Brain microvascular endothelial cell (primary cell): Measurements from ENCODE around the gene TMPRSS9.
A peak's percentile ranks its signal among the peaks of the same experiment; 100 is the strongest.
"Not testable (repeated sequence)": the region's sequence is repeated elsewhere in the genome, so short reads cannot be mapped to it uniquely, and the experiment has no call there.

Experiments used
- DNase-seq: peaks from one replicate; pipeline ENCODE4 v3.0.0-alpha.2; 2020
- H3K27ac ChIP-seq: fragments of 250-450 bp; sonication (Bioruptor Pico); 2 replicates; pipeline ENCODE4 v1.5.1; 2020; ENCODE audit warnings: mild to moderate bottlenecking, moderate library complexity
- H3K27me3 ChIP-seq: fragments of 250-450 bp; sonication (Bioruptor Pico); replicated peaks from 2 replicates; pipeline ENCODE4 v1.5.1; 2020; ENCODE audit warnings: mild to moderate bottlenecking
- H3K36me3 ChIP-seq: fragments of 250-450 bp; sonication (Bioruptor Pico); replicated peaks from 2 replicates; pipeline ENCODE4 v1.5.1; 2020; ENCODE audit warnings: mild to moderate bottlenecking
- H3K4me3 ChIP-seq: 2 replicates; pipeline ENCODE4 v1.5.1; 2011; ENCODE audit warnings: low read depth, mild to moderate bottlenecking, control low read depth, low read length, moderate library complexity
- CTCF ChIP-seq: IDR thresholded peaks from 2 replicates; pipeline ENCODE4 v1.5.1; 2011; ENCODE audit warnings: low read depth, mild to moderate bottlenecking, moderate library complexity, low read length, control low read depth, inconsistent platforms; ENCODE audit errors: missing control alignments
- in situ Hi-C: cut with HindIII; loops from 2 replicates; pipeline ENCODE4 v1.10.0; 2017; ENCODE audit warnings: low sequenced_read_pairs, low pct_ligation_motif_present

TMPRSS9 gene

GRCh38 chr19:2454199-2454961, 94.3 kb downstream of the TMPRSS9 start:
- no peaks in the 10 kb centered on the region for H3K27me3 ChIP-seq
- H3K4me3 ChIP-seq: no peak overlapping the region
- H3K36me3 ChIP-seq: peaks cover 3% of the 10 kb centered on the region
- no peak for TF ChIP-seq CTCF
- in situ Hi-C loops: no loop called here
- no peak for DNase-seq
- no peak overlapping the region for H3K27ac ChIP-seq

GRCh38 chr19:2454962-2455850, 95.1 kb downstream of the TMPRSS9 start:
- TF ChIP-seq CTCF: no peak
- Histone ChIP-seq H3K27me3 (no peaks in the 10 kb centered on the region), H3K36me3 (peaks cover 3% of the 10 kb centered on the region), H3K27ac (no peak overlapping the region), H3K4me3 (peak overlapping the region; percentile 87)
- in situ Hi-C loops: no loop called here
- no peak for DNase-seq

DNA sequence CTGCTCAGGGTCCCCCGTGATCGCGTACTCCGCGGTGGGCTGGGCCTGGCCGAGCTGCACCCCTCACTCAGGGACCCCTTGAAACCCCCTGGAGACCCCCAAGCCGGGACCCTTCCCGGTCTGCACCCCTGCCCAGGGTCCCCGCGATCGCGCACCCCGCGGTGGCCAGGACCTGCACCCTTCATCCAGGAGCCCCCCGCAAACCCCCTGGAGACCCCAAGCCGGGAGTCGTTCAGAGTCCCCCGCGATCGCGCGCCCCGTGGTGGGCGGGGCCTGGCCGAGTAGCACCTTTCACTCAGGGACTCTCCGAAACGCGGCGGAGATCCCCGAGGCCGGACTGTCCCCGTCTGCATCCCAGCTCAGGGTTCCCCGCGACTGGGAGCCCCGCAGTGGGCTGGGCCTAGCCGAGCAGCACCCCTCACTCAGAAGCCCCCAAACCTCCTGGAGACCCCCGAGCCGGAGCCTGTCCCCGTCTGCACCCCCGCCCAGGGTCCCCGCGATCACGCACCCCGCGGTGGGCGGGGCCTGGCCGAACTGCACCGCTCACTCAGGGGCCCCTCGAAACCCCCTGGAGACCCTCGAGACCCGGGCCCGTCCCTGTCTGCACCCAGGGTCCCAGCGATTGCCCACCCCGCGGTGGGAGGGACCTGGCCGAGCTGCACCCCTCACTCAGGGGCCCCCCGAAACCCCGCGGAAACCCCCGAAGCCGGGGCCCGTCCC, 95.9 kb downstream of the TMPRSS9 start:
- TF ChIP-seq CTCF: no peak
- Histone ChIP-seq H3K36me3 (no peaks in the 10 kb centered on the region), H3K27me3 (no peaks in the 10 kb centered on the region), H3K27ac (peak overlapping the region; percentile 39), H3K4me3 (peak overlapping the region; percentile 87)
- DNase-seq: no peak
- in situ Hi-C loops: no loop called here

- in situ Hi-C loops: no loop called here
- Histone ChIP-seq H3K27me3 (no peaks in the 10 kb centered on the region), H3K27ac (peak overlapping the region; percentile 38), H3K4me3 (peak overlapping the region; percentile 41), H3K36me3 (no peaks in the 10 kb centered on the region)
- no peak for DNase-seq
- no peak for TF ChIP-seq CTCF
These were observed 97.5 kb downstream of the TMPRSS9 start for GRCh38 chr19:2457394-2458037.

DNA sequence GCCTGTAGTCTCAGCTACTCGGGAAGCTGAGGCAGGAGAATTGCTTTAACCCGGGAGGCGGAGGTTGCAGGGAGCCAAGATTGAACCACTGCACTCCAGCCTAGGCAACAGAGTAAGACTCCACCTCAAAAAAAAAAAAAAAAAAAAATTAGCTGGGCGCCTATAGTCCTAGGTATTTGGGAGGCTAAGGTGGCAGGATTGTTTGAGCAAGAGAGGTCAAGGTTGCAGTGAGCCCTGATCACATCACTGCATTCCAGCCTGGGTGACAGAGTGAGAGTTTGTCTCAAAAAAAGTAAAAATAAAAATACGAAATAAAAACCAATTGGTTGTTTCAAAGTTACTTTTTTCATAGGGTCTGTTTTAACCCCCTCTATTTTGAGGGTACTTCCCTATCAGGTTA, 98.0 kb downstream of the TMPRSS9 start:
- in situ Hi-C loops: no loop called here
- H3K4me3 ChIP-seq: no peak overlapping the region
- H3K36me3 ChIP-seq: no peaks in the 10 kb centered on the region
- no peaks in the 10 kb centered on the region for H3K27me3 ChIP-seq
- no peak overlapping the region for H3K27ac ChIP-seq
- no peak for DNase-seq
- no peak for TF ChIP-seq CTCF

DNA sequence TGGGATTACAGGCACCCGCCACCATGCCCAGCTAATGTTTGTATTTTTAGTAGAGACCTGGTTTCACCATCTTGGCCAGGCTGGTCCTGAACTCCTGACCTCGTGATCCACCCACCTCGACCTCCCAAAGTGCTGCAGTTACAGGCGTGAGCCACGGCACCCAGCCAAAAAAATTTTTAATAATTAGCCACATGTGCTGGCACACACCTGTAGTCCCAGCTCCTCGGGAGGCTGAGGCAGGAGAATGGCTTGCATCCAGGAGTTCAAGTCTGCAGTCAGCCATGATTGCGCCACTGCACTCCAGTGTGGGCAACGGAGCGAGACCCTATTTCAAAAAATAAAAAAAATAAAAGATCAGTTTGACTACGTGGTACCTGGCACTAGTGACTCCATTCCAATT, 98.7 kb downstream of the TMPRSS9 start:
- H3K4me3 ChIP-seq, DNase-seq, in situ Hi-C loops, H3K27ac ChIP-seq, H3K27me3 ChIP-seq, H3K36me3 ChIP-seq: not testable (repeated sequence)
